HG03135 (cell line): Measurements from ENCODE around the gene ZC3H18.
A peak's percentile ranks its signal among the peaks of the same experiment; 100 is the strongest.

ENCODE experiments used
- ATAC-seq: cut with Tn5 transposase; IDR thresholded peaks from one replicate; pipeline ENCODE4 v1.9.1; 2021; ENCODE audit warnings: mild to moderate bottlenecking, moderate library complexity; ENCODE audit not compliant: unreplicated experiment

The ZC3H18 gene

DNA sequence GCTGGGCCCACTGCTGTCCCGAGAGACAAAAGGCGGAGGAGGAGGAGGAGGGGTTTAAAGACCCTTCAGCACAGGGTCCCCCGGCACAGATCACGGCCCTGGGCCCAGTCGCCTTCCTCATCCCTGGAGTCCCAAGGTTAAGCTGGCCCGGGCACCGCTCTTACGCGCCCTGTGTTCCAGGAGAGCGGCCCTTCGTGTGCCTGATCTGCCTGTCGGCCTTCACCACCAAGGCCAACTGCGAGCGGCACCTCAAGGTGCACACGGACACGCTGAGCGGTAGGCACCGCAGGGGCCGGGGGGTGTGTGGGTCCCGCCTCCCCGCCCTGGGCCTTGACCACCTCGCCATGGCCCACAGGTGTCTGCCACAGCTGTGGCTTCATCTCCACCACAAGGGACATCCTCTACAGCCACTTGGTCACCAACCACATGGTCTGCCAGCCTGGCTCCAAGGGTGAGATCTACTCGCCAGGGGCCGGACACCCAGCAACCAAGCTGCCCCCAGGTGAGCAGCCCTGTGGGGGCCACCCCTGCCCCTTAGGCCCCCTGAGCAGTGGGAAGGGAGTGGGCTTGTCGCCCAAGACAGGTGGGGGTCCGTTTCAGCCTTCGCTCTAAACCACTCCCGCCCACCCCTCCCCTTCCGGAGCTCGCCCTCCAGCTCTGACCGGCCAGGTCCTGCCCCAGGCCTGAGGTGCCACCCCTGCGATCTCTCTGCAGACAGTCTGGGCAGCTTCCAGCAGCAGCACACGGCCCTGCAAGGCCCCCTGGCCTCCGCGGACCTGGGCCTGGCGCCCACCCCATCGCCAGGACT, 37.6 kb upstream of the ZC3H18 start:
- ATAC-seq = no peak

DNA sequence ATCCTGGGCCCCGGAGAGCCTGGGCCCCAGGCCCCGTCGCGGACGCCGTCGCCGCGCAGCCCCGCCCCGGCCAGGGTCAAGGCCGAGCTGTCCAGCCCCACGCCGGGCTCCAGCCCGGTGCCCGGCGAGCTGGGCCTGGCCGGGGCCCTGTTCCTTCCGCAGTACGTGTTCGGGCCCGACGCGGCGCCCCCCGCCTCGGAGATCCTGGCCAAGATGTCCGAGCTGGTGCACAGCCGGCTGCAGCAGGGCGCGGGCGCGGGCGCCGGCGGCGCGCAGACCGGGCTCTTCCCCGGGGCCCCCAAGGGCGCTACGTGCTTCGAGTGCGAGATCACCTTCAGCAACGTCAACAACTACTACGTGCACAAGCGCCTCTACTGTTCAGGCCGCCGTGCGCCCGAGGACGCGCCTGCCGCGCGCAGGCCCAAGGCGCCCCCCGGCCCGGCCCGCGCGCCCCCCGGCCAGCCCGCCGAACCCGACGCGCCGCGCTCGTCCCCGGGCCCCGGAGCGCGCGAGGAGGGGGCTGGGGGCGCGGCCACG, 36.8 kb upstream of the ZC3H18 start:
- no peak for ATAC-seq

DNA sequence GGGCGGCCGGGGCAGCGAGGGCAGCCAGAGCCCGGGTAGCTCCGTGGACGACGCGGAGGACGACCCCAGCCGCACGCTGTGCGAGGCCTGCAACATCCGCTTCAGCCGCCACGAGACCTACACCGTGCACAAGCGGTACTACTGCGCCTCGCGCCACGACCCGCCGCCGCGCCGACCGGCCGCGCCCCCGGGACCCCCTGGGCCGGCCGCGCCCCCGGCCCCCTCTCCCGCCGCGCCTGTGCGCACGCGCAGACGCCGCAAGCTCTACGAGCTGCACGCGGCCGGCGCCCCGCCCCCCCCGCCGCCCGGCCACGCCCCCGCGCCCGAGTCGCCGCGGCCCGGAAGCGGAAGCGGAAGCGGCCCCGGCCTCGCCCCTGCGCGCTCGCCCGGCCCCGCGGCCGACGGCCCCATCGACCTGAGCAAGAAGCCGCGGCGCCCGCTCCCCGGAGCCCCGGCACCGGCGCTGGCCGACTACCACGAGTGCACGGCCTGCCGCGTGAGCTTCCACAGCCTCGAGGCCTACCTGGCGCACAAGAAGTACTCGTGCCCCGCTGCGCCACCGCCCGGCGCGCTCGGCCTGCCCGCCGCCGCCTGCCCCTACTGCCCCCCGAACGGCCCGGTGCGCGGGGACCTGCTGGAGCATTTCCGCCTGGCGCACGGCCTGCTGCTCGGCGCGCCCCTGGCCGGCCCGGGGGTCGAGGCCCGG, 36.1 kb upstream of the ZC3H18 start:
- ATAC-seq = peak; percentile 55

DNA sequence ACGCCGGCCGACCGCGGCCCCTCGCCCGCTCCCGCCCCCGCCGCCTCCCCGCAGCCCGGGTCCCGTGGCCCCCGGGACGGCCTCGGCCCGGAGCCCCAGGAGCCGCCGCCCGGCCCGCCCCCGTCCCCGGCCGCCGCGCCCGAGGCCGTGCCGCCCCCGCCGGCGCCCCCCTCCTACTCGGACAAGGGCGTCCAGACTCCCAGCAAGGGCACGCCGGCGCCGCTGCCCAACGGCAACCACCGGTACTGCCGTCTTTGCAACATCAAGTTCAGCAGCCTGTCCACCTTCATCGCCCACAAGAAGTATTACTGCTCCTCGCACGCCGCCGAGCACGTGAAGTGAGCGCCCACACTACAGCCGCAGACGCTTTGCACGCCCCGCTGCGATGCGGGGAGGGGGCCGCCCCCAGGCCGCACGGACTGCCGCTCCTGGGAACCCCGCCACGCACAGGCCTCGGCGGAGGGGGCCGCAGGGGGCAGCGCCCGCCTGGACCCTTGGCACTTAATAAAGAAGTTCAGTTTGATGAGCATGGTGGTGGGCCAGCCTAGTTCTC, 35.5 kb upstream of the ZC3H18 start:
- ATAC-seq = peak; percentile 19

DNA sequence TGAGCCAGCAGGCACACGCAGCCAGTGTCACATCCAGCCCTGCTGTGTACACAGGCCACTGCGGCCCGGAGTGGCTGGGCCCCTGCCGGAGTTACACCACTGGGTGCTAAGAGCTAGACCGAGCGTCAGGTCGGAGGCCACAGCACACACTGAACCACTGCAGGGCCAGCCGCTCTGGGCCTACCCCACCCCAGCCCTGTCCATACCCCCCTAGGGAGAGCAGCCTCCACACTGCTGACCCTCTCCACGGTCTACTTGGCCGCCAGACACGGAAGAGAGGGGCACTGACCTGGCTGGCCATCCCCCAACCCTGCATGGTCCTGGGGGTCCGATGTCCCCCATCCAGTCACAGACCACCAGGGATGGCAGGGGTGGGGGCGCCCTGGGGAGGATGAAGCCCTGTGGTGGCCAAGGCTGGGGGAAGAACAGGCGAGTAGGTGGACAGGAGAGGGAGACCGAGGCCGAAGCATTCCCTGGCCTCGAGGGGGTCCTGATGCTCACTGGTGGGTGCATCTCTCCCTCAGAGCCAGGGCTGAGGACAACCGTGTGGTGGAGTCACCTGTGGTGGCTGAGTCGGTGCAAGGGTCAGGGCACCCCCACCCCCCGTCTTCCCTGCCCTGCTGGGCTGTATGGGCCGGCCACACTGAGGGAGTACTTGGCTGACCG, 34.9 kb upstream of the ZC3H18 start:
- no peak for ATAC-seq

DNA sequence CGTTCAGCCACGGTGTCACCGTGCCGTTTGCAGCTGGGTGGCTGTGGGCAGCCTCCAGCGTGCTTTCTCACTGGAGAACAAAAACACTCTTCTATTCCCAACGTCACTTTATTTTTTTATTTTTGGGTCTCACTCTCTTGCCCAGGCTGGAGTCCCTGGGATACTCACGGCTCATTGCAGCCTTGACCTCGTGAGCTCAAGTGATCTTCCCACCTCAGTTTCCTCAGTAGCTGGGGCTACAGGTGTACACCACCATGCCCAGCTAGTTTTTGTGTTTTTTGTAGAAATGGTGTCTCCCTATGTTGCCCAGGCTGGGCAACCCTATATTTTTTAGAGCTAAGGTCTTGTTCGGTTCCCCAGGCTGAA, 34.4 kb upstream of the ZC3H18 start:
- ATAC-seq = no peak

DNA sequence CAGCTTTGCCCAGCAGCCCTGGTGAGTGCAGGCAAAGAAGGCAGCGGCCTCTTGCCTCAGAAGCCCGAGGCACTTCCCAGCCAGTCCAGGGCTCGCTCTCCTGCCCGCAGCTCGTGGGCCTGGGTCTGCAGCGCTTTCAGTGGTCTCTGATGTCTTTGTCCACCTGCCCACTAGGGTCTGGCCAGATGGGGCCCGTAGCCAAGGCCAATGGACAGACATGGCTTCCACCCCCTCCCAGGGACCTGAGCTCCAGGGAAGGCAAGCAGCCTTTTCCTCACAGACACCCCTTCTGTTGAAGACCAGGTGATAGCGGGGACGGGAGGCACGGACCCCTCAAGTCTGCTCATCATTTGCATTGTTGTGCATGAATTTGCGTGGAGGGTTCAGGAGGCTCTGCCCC, 33.7 kb upstream of the ZC3H18 start:
- no peak for ATAC-seq

DNA sequence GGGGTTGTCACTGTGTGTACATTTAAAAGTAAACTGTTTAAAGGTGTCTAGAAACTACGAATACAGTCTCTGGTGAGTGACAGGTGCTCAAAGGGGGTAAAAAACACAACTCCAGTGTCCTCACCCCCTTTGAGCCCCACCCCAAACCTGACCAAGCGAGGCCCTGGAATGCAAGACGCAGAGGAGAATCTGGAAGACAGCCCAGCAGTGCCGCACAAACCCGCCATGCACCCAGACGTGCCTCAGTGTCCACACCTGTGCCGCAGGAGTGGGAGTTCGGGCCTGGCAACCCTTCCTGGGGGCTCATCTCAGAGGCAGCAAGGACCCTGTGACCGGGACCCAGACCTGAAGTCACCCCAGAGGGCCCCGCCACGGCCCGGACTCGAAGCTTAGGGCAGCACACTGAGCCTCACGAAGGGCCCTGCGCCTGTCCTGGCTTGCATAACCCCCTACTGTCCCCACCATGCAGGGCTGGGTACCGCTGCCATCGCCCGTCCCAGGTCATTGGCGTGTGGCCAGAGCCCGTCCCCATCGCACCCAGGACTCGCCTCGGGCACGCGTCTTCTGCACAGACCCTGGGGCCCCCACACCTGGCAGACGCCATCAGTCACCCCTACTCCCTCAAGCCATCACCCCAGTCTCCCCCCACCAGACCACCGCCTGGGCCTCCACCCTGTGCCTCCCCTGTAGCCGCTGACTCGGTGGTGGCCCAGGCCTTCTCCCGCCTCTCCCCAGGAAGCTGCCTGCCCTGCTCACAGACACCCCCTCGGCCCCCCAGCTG, 33.0 kb upstream of the ZC3H18 start:
- ATAC-seq = no peak

DNA sequence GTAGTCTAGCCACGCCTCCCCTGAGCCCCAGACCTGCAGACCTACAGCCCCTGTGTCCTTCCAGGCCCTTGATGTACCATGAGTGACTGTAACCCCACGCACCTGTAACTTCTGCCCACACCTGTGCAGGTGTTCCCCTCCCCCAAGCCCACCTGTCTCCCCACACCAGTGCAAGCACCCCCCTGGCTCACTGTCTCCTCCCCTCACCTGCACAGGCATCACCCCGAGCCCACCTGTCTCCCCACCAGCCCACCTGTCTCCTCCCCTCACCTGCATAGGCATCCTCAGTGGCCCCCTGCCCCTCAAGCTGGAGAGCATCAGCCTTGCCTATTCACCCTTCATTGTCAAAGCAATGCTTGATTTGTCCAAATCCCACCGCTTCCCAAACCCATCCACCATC, 32.3 kb upstream of the ZC3H18 start:
- no peak for ATAC-seq

DNA sequence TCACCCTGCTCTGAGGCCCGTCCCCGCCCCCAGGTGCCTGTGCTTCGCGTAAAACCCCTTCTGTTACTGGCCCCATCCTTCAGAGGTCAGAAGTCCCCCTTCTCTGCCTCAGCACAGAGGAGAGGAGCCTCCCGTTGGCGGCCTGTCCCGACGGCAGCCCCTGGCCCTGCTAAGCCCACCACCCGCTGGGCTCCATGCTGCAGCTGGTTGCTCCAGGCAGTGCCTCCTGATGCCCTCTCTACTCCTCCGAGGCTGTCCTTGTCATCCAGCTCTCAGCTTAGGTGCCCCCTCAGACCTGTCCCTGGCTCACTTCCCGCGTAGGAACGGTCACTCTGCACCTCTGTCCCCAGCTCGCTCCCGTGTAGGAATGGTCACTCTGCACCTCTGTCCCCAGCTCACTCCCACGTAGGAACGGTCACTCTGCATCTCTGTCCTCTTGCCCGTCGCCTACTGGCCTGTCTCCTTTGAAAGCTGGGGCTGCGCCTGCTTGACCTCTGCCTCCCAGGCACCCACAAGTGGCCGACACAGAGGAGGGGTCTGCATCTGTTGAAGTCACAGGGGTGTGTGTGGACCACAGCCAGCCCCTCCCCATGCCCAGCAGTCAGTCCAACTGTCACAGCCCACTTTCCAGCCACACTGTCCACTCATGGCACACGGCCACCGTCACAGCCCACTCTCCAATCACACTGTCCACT, 31.7 kb upstream of the ZC3H18 start:
- ATAC-seq = no peak

DNA sequence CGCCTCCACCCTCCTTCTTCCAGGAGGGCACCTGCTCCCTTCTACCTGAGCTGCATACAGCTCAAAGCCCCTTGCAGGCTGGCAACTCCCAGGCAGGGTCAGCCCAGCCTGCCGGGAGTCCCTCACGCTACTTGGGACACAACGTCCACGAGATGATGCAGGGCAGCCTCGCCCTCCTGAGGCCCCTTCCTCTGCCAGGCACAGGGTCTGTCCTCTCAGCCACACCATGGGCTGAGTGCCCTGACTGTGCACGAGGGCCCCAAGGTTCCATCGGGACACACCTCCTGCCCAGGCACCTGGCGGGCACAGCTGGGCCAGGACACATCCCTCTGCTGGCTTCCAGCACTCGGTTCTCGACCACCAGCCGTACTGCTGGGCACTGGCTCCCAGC, 30.9 kb upstream of the ZC3H18 start:
- no peak for ATAC-seq

DNA sequence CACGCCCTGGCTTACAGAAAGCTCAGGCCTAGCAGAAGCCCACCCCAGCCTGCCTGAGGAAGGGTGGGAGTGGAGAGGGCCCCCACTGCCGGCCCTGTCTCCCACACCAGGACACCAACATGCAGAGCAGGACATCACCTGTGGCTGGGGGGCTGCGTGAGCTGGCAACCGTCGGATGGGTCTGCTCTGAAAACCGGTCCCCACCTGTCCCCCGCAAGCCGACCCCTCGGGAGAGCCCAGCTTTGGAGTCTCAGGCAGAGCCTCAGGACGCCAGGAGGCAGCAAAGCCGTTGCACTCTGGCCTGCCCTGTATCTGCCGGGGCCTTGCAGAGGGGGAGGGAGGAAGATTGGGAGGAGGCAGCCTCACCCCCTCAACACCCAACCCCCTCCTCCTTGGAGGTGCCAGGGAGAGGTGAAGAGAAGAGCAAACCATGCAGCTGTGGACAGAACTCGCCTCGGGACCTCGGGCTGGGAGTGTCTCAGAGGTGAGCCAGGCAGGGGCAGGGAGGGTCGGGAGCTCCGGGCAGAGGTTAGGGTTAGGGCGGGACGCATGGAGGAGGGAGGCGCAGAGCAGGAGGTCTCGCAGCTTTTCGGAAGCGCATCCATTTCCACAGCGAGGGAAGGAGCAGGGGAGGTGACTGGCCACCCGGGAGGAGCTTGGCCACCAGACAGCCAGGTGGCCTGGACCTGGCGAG, 30.4 kb upstream of the ZC3H18 start:
- no peak for ATAC-seq

DNA sequence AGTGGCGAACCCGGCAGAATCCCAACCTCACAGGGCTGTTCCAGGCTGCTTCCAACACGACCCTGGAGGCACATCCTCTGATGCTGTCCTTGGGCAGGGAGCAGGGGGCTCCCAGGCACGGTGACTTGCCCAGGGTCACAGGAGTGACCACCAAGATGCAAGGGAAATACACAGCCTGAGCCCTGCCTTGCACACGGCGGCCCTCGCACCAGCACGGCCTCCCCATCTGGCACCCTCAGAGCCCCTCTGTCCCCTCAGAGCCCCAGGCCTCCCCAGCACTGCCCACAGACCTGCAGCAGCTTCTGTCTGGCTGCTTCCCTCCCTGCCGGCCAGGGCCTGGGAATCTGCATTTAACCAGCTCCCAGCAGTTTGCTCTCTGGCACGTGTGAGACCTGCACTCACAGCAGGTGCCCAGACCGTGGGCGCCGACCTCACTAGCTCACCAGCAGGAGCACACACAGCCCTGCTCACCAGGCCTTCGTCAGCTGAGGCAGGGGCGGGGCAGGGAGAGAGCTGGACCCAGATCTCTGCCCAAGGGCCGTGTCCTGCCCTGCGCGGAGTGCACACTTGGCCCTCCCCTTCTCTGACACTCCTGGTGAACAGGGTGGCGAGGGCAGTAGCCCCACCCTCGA, 29.7 kb upstream of the ZC3H18 start:
- no peak for ATAC-seq

DNA sequence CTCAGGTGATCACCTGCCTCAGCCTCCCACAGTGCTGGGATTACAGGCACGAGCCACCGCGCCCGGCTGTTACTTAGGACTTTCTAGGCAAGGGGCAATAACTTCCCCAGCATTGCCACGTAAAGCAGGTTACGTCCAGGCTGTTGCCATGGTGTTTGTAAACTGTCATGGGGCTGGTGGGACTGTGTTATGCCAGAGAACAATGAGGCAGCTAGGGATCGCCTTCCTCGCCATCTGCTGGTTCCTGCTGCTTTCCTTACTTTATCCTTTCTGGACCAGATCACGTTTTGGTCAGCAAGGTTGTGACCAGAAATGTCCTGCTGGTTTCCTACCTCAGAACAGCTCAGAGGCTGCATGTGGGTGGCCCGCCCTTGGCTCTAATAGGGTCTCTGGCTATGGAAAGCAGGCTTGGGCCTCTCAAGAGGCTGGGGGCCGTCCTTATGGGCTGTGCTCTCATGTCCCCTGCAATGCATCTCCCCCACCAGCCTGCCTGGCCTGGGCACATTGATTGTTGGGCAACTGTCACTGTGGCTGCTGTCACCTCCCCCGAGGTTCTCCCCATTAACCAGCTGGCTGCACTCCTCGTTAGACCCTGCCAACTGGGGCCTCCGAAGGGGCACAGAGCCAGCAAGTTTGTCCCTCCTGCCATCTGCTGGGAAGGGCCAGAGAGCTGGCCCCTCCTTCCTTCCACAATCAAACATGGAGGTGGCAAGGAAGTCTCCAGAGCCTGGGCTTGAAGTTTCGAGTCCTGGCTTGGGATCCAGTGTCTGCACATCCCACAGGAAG, 28.2 kb upstream of the ZC3H18 start:
- ATAC-seq = no peak

DNA sequence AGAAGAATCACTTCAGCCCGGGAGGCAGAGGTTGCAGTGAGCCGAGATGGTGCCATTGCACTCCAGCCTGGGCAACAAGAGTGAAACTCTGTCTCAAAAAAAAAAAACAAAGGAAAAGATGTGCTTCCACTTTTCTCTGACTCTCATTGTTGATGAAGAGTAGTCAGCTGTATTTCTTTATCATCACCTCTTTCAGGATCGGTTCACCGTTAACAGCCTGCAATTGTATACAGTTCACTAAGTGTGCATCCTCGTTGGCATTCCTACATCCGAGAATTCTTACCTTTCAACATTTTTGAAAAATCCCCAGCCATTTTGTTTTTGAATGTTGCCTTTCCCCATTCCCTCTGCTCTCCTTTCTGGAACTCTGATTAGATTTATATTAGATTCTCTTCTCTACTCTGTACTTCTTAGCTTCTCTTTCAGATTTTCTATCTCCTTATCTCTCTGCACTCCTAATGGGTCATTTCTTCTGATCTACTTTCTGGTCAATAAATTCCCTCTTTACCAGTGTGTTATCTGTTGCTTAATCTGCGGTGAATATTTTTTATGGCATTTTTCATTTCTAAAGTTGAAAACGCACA, 26.9 kb upstream of the ZC3H18 start:
- no peak for ATAC-seq

DNA sequence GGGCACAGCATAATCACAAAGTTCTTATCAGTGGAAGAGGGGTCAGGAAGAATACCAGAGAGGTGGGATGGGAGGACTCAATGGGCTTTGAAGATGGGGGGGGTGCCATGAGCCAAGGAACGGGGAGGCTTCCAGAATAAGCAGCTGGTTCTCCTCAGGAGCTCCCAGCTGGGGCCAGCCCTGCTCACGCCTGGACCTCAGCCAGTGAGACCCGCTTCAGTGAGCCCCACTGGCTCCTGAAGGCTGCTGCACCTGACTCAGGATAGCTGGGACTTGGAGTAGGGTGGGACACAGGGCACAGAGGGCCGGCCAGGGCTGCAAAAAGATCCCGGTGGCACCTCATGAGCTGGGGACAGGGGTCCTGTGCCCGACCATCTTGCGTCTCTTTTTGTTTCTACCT, 24.4 kb upstream of the ZC3H18 start:
- ATAC-seq = no peak

DNA sequence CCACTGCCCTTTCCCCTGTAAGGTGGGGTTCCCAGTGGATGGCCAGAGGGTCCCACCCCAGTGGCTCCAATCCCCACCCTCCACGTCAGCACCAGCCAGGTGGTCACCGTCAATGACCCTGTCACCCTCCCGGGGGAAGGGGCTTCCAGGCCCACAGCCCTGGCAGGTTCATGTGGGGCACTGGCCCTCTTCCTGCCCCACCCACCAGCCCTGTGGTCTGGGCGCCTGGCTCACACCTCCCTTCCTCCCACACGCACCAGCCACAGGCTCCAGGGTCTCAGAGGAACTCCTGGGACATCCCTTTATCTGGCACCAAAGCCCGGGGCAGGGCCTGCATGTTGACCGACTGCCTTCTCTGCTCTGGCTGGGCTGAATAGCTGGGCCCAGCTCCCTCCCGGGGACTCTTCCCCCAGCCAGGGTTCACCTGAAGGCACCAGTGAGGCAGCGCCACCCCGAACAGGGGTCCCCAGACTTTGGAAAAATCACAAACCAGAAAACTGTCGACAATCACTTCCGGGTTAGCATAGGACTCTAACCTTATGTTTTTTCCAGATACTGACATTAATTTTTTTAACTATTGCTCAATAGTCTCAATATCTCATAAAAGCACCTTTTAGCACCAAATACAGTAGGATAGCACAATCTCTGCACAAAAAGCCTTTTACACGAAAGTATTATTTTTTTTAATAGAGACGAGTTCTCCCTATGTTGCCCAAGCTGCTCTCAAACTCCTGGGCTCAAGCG, 21.9 kb upstream of the ZC3H18 start:
- ATAC-seq = no peak
